T47D (cell line): ENCODE data around the gene PGS1.

Source experiments
- DNase-seq, 2 experiments: peaks; one replicate each; pipeline versions ENCODE4 v3.0.0 to v3.0.0-alpha.2; 2011 to 2012; ENCODE audit warnings: low read depth in 1 of 2, low spot score in 1 of 2
- JUND ChIP-seq: IDR thresholded peaks from 2 replicates; pipeline ENCODE4 v1.6.1; 2012; ENCODE audit warnings: low read depth
- in situ Hi-C: cut with HindIII; loops from 2 replicates; pipeline ENCODE4 v1.10.0; 2016; ENCODE audit warnings: low sequenced_read_pairs, low pct_unique_long_range_greater_than_20kb

The PGS1 gene

GRCh38 chr17:78469443-78469842 lies 91.0 kb downstream of the PGS1 start:
- no peak for TF ChIP-seq JUND
- in situ Hi-C loops = no loop called here
- no peak for DNase-seq

- DNase-seq = no peak
- in situ Hi-C loops = no loop called here
- no peak for TF ChIP-seq JUND
Observed at GRCh38 chr17:78471635-78472034, 93.2 kb downstream of the PGS1 start.

- in situ Hi-C loops = no loop called here
- no peak for DNase-seq
Observed at GRCh38 chr17:78472035-78472905, 93.8 kb downstream of the PGS1 start.

GRCh38 chr17:78473951-78474613 lies 95.6 kb downstream of the PGS1 start:
- in situ Hi-C loops = no loop called here
- no peak for TF ChIP-seq JUND
- no peak for DNase-seq

More at GRCh38 chr17:78472035-78472905, 93.8 kb downstream of the PGS1 start:
- TF ChIP-seq JUND = no peak
